Activated CD8-positive, alpha-beta T cell treated with anti-CD3 and anti-CD28 coated beads for 36 hours (primary cell): ENCODE results near the gene CEP128. TPM values are rescaled to one million over a fixed set of nuclear protein-coding genes. Genes with fewer than 3 reads are reported as not detected.

Experiments used
- ATAC-seq: fragments of 200-7000 bp; cut with Tn5 transposase; one replicate; pipeline ENCODE4 v1.10.0; 2021; ENCODE audit warnings: mild to moderate bottlenecking, moderate library complexity
- CTCF ChIA-PET: fragments of 350-600 bp; sonication (Branson Sonifier 250); formaldehyde crosslinking; loops from one replicate; lab custom pipeline; 2021; ENCODE audit warnings: antibody characterized with exemption; lab: Charles Lee
- POLR2A ChIA-PET: fragments of 350-600 bp; sonication (Branson Sonifier 250); formaldehyde crosslinking; loops from one replicate; lab custom pipeline; 2021; ENCODE audit warnings: antibody characterized with exemption; lab: Charles Lee
- DNase-seq: peaks from one replicate; pipeline ENCODE4 v3.0.0-alpha.2; 2020
- H3K27ac Mint-ChIP-seq: one replicate; pipeline ENCODE4 v1.8.0; 2021; ENCODE audit warnings: mild to moderate bottlenecking, mixed read lengths
- H3K27me3 Mint-ChIP-seq: one replicate; pipeline ENCODE4 v1.8.0; 2021; ENCODE audit warnings: mixed read lengths
- H3K36me3 Mint-ChIP-seq: one replicate; pipeline ENCODE4 v1.8.0; 2021; ENCODE audit warnings: low read depth, mixed read lengths
- H3K4me1 Mint-ChIP-seq: one replicate; pipeline ENCODE4 v1.8.0; 2021; ENCODE audit warnings: low read depth, mixed read lengths
- H3K4me3 Mint-ChIP-seq: one replicate; pipeline ENCODE4 v1.8.0; 2021; ENCODE audit warnings: mild to moderate bottlenecking, moderate library complexity, mixed read lengths
- H3K9me3 Mint-ChIP-seq: one replicate; pipeline ENCODE4 v1.8.0; 2021; ENCODE audit warnings: mixed read lengths
- CTCF ChIP-seq: fragments of 200-600 bp; IDR thresholded peaks from one replicate; pipeline ENCODE4 v1.8.0; 2022; ENCODE audit warnings: antibody characterized with exemption, mild to moderate bottlenecking
- intact Hi-C: fragments of 100-400 bp; cut with micrococcal nuclease; formaldehyde crosslinking; loops from one replicate; pipeline ENCODE4 v1.10.0; 2022
- total RNA-seq, 2 experiments: library from RNA; stranded (reverse); gene quantifications; one replicate each; pipeline ENCODE4 v1.2.3, GENCODE V29; 2021

Gene CEP128
- total RNA-seq, 2 experiments from 2014 or later, result 21.6 to 22.5 TPM

DNA sequence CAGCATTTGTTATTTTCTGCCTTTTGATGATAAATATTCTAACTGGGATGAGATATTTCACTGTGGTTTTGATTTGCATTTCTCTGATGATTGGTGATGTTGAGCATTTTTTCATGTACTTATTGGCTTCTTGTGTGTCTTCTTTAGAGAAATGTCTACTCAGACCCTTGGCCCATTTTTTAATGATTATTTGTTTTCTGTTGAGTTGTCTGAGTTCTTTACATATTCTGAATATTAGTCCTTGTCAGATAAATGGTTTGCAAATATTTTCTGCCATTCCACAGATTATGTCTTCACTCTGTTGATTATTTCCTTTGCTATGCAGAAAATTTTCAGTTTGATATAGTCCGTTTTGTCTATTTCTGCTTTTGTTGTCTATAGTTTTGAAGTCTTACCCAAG is 317.0 kb downstream of the CEP128 start:
- ATAC-seq, result no peak
- no peaks in the 10 kb centered on the region for H3K4me1 Mint-ChIP-seq
- POLR2A ChIA-PET, result no interaction called here
- no peak for TF ChIP-seq CTCF
- no peak for DNase-seq
- no peak overlapping the region for H3K27ac Mint-ChIP-seq
- peaks cover 1% of the 10 kb centered on the region for H3K36me3 Mint-ChIP-seq
- H3K9me3 Mint-ChIP-seq, result peaks cover 8% of the 10 kb centered on the region
- no peaks in the 10 kb centered on the region for H3K27me3 Mint-ChIP-seq
- CTCF ChIA-PET, result no interaction called here
- H3K4me3 Mint-ChIP-seq, result no peak overlapping the region
- intact Hi-C loops, result no loop called here

GRCh38 chr14:80621701-80622100 is 319.8 kb downstream of the CEP128 start:
- Mint-ChIP-seq H3K27ac (no peak overlapping the region), H3K27me3 (no peaks in the 10 kb centered on the region), H3K4me3 (no peak overlapping the region), H3K36me3 (peaks cover 1% of the 10 kb centered on the region), H3K9me3 (peaks cover 11% of the 10 kb centered on the region), H3K4me1 (no peaks in the 10 kb centered on the region)
- CTCF ChIA-PET, result no interaction called here
- POLR2A ChIA-PET, result no interaction called here
- intact Hi-C loops, result no loop called here
- ATAC-seq (no peak), DNase-seq (no peak)
- no peak for TF ChIP-seq CTCF

- Mint-ChIP-seq H3K4me1 (no peaks in the 10 kb centered on the region), H3K9me3 (peaks cover 11% of the 10 kb centered on the region), H3K36me3 (no peaks in the 10 kb centered on the region), H3K27ac (no peak overlapping the region), H3K27me3 (no peaks in the 10 kb centered on the region), H3K4me3 (no peak overlapping the region)
- no peak for ATAC-seq
- intact Hi-C loops, result no loop called here
- no peak for DNase-seq
- ChIA-PET CTCF (no interaction called here), POLR2A (no interaction called here)
- no peak for TF ChIP-seq CTCF
These were observed 321.1 kb downstream of the CEP128 start for GRCh38 chr14:80620434-80620833.

DNA sequence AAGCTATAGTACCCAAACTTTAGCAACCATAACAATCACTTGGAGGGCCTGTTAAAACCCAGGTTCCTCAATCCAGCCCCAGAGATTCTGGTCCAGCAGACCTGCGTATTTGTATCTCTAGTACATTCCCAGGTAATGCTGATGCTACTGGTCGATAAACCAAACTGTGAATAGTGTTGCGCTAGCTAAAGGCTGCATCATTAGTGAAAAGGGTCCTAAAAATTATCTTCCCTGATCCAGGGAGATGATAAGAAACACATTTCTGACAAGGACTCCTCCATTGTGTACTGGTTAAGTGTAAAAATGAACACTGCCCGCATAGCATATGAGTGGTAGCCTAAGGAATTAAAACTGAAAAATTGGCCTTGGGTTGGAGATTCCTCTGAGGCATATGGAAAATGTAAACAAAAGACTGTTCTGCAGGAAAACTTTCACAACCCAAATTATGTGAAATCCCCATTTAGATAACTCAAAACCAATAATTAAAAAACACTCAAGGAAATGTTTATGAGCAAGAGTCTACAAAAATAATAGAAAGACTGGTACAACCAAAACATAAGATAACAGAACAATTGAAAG is 322.7 kb downstream of the CEP128 start:
- POLR2A ChIA-PET, result no interaction called here
- no peak overlapping the region for H3K27ac Mint-ChIP-seq

DNA sequence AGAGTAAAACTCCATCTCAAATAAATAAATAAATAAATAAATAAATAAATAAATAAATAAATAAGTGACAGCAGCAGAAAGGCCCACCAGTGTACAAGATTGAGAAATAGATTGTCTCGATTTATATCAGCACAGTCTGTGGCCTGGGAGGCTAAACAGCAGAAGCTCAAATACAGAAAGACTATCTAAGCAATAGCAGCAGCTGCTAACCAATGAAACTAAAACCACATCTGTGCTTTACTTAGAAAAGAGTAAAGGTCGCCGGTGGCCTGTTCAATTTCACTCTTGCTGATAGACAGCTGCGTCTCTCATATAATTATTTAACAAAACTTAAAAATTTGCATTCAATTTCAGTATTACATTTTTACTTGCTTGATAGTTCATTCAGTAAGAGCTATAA is 325.7 kb downstream of the CEP128 start:
- intact Hi-C loops, result no loop called here
- Mint-ChIP-seq H3K36me3 (no peaks in the 10 kb centered on the region), H3K27me3 (no peaks in the 10 kb centered on the region), H3K4me1 (no peaks in the 10 kb centered on the region), H3K27ac (no peak overlapping the region), H3K9me3 (peaks cover 2% of the 10 kb centered on the region), H3K4me3 (no peak overlapping the region)
- DNase-seq (no peak), ATAC-seq (no peak)
- POLR2A ChIA-PET, result no interaction called here
- CTCF ChIA-PET, result no interaction called here
- no peak for TF ChIP-seq CTCF

More for the DNA sequence above, 322.7 kb downstream of the CEP128 start:
- H3K4me1 Mint-ChIP-seq, result no peaks in the 10 kb centered on the region
- DNase-seq (no peak), ATAC-seq (no peak)
- H3K9me3 Mint-ChIP-seq, result peaks cover 7% of the 10 kb centered on the region
- CTCF ChIA-PET, result no interaction called here
- intact Hi-C loops, result no loop called here
- H3K27me3 Mint-ChIP-seq, result no peaks in the 10 kb centered on the region
- no peak for TF ChIP-seq CTCF
- no peak overlapping the region for H3K4me3 Mint-ChIP-seq
- H3K36me3 Mint-ChIP-seq, result no peaks in the 10 kb centered on the region
